ENCODE data around the gene SEMA4C. TPM values are rescaled to one million over a fixed set of nuclear protein-coding genes. Genes with fewer than 3 reads are reported as not detected.

Gene SEMA4C
- total RNA-seq, 4 donors from 2014 or later, result 23.5 to 42.7 (median 30.2) TPM

- no peak overlapping the region for H3K4me3 ChIP-seq (ENCODE audit: low read depth, poor library complexity, severe bottlenecking)
- no peak for DNase-seq (ENCODE audit: low spot score in 2 of 2)
- intact Hi-C loops (cut with DNase I; ENCODE audit: low total_unique reads), result no loop called here
- 83 to 92% methylated on average over 32 to 37 of the region's 37 CpGs for WGBS, 2 donors
- TF ChIP-seq POLR2A (IDR thresholded peaks at IDR 0.05), result no peak
- TF ChIP-seq CTCF (IDR thresholded peaks at IDR 0.05), result no peak
Observed at GRCh38 chr2:96839875-96840850, 29.7 kb downstream of the SEMA4C start.

GRCh38 chr2:96839293-96839874, 30.5 kb downstream of the SEMA4C start:
- DNase-seq (ENCODE audit: low spot score in 2 of 2), result no peak
- WGBS, 2 donors, result 57 to 62% methylated on average over 19 to 37 of the region's 42 CpGs
- no peak for TF ChIP-seq POLR2A (IDR thresholded peaks at IDR 0.05)
- no peak for TF ChIP-seq CTCF (IDR thresholded peaks at IDR 0.05)
- H3K4me3 ChIP-seq (ENCODE audit: low read depth, poor library complexity, severe bottlenecking), result no peak overlapping the region
- intact Hi-C loops (cut with DNase I; ENCODE audit: low total_unique reads), result no loop called here

GRCh38 chr2:96838345-96839292, 31.3 kb downstream of the SEMA4C start:
- 81 to 85% methylated on average over 16 to 17 of the region's 23 CpGs for WGBS, 2 donors
- no peak overlapping the region for H3K4me3 ChIP-seq (ENCODE audit: low read depth, poor library complexity, severe bottlenecking)
- intact Hi-C loops (cut with DNase I; ENCODE audit: low total_unique reads), result no loop called here

GRCh38 chr2:96837575-96837974, 32.3 kb downstream of the SEMA4C start:
- no peak for DNase-seq (ENCODE audit: low spot score in 2 of 2)
- intact Hi-C loops (cut with DNase I; ENCODE audit: low total_unique reads), result no loop called here
- TF ChIP-seq CTCF (IDR thresholded peaks at IDR 0.05), result no peak
- no peak for TF ChIP-seq POLR2A (IDR thresholded peaks at IDR 0.05)
- H3K4me3 ChIP-seq (ENCODE audit: low read depth, poor library complexity, severe bottlenecking), result no peak overlapping the region
- WGBS, 2 donors, result 92% methylated on average over 9 of the region's 9 CpGs

More at GRCh38 chr2:96838345-96839292, 31.3 kb downstream of the SEMA4C start:
- DNase-seq (ENCODE audit: low spot score in 2 of 2), result no peak
- TF ChIP-seq POLR2A (IDR thresholded peaks at IDR 0.05) (no peak), CTCF (IDR thresholded peaks at IDR 0.05) (no peak)

GRCh38 chr2:96835830-96836229, 34.0 kb downstream of the SEMA4C start:
- H3K4me3 ChIP-seq (ENCODE audit: low read depth, poor library complexity, severe bottlenecking), result no peak overlapping the region
- intact Hi-C loops (cut with DNase I; ENCODE audit: low total_unique reads), result no loop called here
- 90 to 94% methylated on average over 4 of the region's 4 CpGs for WGBS, 2 donors
- TF ChIP-seq CTCF (IDR thresholded peaks at IDR 0.05) (no peak), POLR2A (IDR thresholded peaks at IDR 0.05) (no peak)
- DNase-seq (ENCODE audit: low spot score in 2 of 2), result no peak

All from lower leg skin (tissue), 4 donors.